OCI-LY7 (cell line): Measurements from ENCODE around the gene MRPS33. TPM values are rescaled to one million over a fixed set of nuclear protein-coding genes. Genes with fewer than 3 reads are reported as not detected.

Experiments
- BruUV-seq: library from RNA; stranded (reverse); fragments of 400-500 nt; replicated peaks from 2 replicates; lab custom pipeline; 2021; lab: Mats Ljungman, UMichigan
- CTCF ChIA-PET: fragments of 300-600 bp; sonication (Branson Sonifier 250); formaldehyde crosslinking; loops from one replicate; lab custom pipeline; 2022; ENCODE audit warnings: antibody characterized with exemption; ENCODE audit not compliant: unreplicated experiment; lab: Charles Lee
- POLR2A ChIA-PET: fragments of 300-600 bp; sonication (Branson Sonifier 250); formaldehyde crosslinking; loops from one replicate; lab custom pipeline; 2022; ENCODE audit warnings: antibody characterized with exemption; lab: Charles Lee
- DNase-seq: peaks from one replicate; pipeline ENCODE4 v3.0.0-alpha.2; 2015; ENCODE audit warnings: low spot score
- H2AFZ ChIP-seq: fragments of 200-600 bp; sonication (generic), shearing (Covaris generic); 2 replicates; pipeline ENCODE4 v1.6.1; 2014; ENCODE audit warnings: mild to moderate bottlenecking, antibody characterized with exemption, low read length, moderate library complexity
- H3K27ac ChIP-seq: fragments of 200-600 bp; sonication (generic); 2 replicates; pipeline ENCODE4 v1.5.1; 2014; ENCODE audit warnings: mixed run types, low read depth, mild to moderate bottlenecking, moderate library complexity, low read length, inconsistent platforms; ENCODE audit not compliant: poor library complexity, severe bottlenecking
- H3K36me3 ChIP-seq: fragments of 200-600 bp; sonication (generic); 2 replicates; pipeline ENCODE4 v1.6.1; 2014; ENCODE audit warnings: mild to moderate bottlenecking, antibody characterized with exemption, low read length, moderate library complexity, mixed read lengths; ENCODE audit not compliant: insufficient read depth
- H3K4me1 ChIP-seq: fragments of 200-600 bp; sonication (generic); 2 replicates; pipeline ENCODE4 v1.5.1; 2014; ENCODE audit warnings: mild to moderate bottlenecking, low read length; ENCODE audit not compliant: insufficient read depth, poor library complexity, severe bottlenecking
- H3K4me2 ChIP-seq: fragments of 200-600 bp; sonication (generic); 2 replicates; pipeline ENCODE4 v1.6.1; 2014; ENCODE audit warnings: mild to moderate bottlenecking, low read length
- H3K4me3 ChIP-seq: fragments of 200-600 bp; sonication (generic); 2 replicates; pipeline ENCODE4 v1.5.1; 2014; ENCODE audit warnings: mild to moderate bottlenecking, low read depth, low read length; ENCODE audit not compliant: poor library complexity, severe bottlenecking
- H3K79me2 ChIP-seq: fragments of 200-600 bp; sonication (generic); 2 replicates; pipeline ENCODE4 v1.6.1; 2016; ENCODE audit warnings: low read depth, mild to moderate bottlenecking, low read length, moderate library complexity, mixed read lengths; ENCODE audit not compliant: insufficient read depth
- H3K9me2 ChIP-seq: fragments of 200-600 bp; sonication (generic); 2 replicates; pipeline ENCODE4 v1.6.1; 2016; ENCODE audit warnings: mild to moderate bottlenecking, low read length, mixed read lengths; ENCODE audit not compliant: insufficient read depth
- H3K9me3 ChIP-seq: fragments of 200-600 bp; sonication (generic); 2 replicates; pipeline ENCODE4 v1.6.1; 2014; ENCODE audit warnings: mild to moderate bottlenecking, mixed run types, low read length, mixed read lengths
- H4K20me1 ChIP-seq: fragments of 200-600 bp; sonication (generic); 2 replicates; pipeline ENCODE4 v1.6.1; 2014; ENCODE audit warnings: mild to moderate bottlenecking, antibody characterized with exemption, low read length, moderate library complexity, mixed read lengths; ENCODE audit not compliant: insufficient read depth
- EZH2phosphoT487 ChIP-seq: fragments of 200-600 bp; sonication (generic); IDR thresholded peaks from 2 replicates; pipeline ENCODE4 v1.6.1; 2018; ENCODE audit warnings: low read depth, borderline replicate concordance, mild to moderate bottlenecking, mixed run types, antibody characterized with exemption, low read length, moderate library complexity, mixed read lengths
- intact Hi-C: fragments of 100-400 bp; cut with micrococcal nuclease; formaldehyde crosslinking; loops from one replicate; pipeline ENCODE4 v1.10.0; 2022; ENCODE audit not compliant: unreplicated experiment
- total RNA-seq, 2 experiments: library from RNA; depleted of rRNA in 1 of 2; stranded (reverse); fragments of >200 nt in 1 of 2; shearing (Covaris generic) in 1 of 2; gene quantifications; 2 replicates each; pipeline ENCODE4 v1.2.3, GENCODE V29; 2014 to 2022
- TF ChIP-seq, protein P1 (sequence below): fragments of 200-600 bp; sonication (generic); conservative IDR thresholded peaks from 2 replicates; pipeline ENCODE4 v1.5.1; 2014; ENCODE audit warnings: mild to moderate bottlenecking, antibody characterized with exemption, low read length, moderate library complexity, mixed read lengths

The MRPS33 gene
- total RNA-seq, 2 experiments from 2014 or later: 21.1 to 71.9 TPM

DNA sequence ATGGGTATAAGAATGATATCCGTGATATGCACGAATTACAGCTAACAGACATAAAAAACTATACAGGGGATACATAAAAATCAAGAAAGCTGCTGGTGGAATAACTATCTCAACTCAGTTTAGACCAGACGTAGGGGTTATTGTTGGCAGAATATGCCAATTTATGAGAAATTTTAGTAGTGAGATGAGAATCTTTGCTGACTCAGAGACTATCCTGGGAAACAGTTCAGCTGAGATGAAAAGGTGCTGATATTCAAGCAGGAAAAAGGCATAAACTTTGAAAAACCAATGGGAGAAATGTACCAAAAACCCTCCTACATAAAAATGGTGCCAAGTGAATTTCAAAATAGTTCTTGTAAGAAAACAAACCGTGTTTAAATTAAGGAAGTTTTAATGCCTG is 3.3 kb downstream of the MRPS33 start:
- intact Hi-C loops: loop anchor here (5.0 to 10.0 kb wide), 4 partner anchors 287 to 837 kb away; partner anchors contain the start of genes KDM7A and SSBP1
- no peak overlapping the region for H3K4me3 ChIP-seq
- POLR2A ChIA-PET: interaction anchor here (0.6 to 1.3 kb wide), 4 partner anchors 156 to 347 kb away, joined by 3 to 4 read pairs (median 4); no protein-coding TSS in a partner anchor

DNA sequence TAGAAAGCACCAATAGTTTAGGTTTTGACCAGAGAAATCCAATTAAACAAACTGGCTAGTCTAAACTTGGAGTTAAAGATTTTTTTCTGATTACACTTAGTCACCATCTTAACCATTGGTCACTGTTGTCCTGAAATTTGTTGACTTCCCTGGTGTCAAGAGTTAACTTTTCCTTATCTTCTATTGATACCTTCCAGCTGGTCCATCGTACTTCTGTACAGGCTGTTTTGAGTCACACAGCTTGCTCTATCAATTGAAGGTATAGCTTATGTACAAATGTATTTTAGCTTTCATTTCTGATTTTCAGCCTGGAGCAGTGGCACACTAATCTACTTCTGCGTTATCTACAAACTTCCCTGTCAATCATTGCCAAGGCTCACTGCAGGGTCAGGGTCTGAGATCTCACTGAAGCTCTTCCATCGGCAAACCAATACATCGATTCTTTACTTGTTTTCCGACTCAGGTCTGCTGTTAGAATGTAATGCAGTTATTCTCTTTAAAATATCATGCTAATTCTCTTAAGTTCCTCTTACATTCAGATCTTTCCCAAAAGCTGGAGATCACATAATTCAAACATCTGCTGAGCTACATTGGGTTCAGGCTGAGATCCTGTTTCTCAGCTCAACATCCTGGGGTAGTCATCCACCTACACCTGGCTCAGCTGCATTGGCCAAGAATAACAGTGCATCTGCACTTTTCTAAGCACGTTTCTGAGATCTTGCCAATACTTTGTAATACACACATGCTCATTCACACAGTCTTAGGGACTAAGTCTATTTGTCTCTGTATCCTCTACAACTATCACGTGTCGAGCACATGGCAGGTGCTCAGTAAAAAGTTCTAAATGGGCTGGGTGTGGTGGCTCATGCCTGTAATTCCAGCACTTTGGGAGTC is 11.3 kb downstream of the MRPS33 start:
- H3K4me3 ChIP-seq: no peak overlapping the region
- H3K4me1 ChIP-seq: no peaks in the 10 kb centered on the region
- no peak overlapping the region for H3K27ac ChIP-seq
- no TSS peak for BruUV-seq
- ChIA-PET POLR2A (no interaction called here), CTCF (interaction anchor here (0.6 to 1.3 kb wide), 2 partner anchors 11 to 1099 kb away, joined by 3 to 5 read pairs; partner anchors contain the start of gene MRPS33)
- H3K79me2 ChIP-seq: no peaks in the 10 kb centered on the region
- no peaks in the 10 kb centered on the region for H4K20me1 ChIP-seq
- H3K4me2 ChIP-seq: no peak overlapping the region
- H2AFZ ChIP-seq: no peak overlapping the region
- intact Hi-C loops: no loop called here
- no peak for DNase-seq
- H3K36me3 ChIP-seq: peaks cover 33% of the 10 kb centered on the region
- TF ChIP-seq, protein P1, sequence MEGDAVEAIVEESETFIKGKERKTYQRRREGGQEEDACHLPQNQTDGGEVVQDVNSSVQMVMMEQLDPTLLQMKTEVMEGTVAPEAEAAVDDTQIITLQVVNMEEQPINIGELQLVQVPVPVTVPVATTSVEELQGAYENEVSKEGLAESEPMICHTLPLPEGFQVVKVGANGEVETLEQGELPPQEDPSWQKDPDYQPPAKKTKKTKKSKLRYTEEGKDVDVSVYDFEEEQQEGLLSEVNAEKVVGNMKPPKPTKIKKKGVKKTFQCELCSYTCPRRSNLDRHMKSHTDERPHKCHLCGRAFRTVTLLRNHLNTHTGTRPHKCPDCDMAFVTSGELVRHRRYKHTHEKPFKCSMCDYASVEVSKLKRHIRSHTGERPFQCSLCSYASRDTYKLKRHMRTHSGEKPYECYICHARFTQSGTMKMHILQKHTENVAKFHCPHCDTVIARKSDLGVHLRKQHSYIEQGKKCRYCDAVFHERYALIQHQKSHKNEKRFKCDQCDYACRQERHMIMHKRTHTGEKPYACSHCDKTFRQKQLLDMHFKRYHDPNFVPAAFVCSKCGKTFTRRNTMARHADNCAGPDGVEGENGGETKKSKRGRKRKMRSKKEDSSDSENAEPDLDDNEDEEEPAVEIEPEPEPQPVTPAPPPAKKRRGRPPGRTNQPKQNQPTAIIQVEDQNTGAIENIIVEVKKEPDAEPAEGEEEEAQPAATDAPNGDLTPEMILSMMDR: no peak
- TF ChIP-seq EZH2phosphoT487: no peak
- H3K9me3 ChIP-seq: no peaks in the 10 kb centered on the region
- no peaks in the 10 kb centered on the region for H3K9me2 ChIP-seq

More for the DNA sequence above, 3.3 kb downstream of the MRPS33 start:
- peaks cover 11% of the 10 kb centered on the region; the same call in 1 of the 2 replicates for H3K79me2 ChIP-seq
- TF ChIP-seq EZH2phosphoT487: no peak
- TF ChIP-seq, protein P1: no peak
- DNase-seq: no peak
- H3K27ac ChIP-seq: no peak overlapping the region
- H3K9me3 ChIP-seq: no peaks in the 10 kb centered on the region
- no TSS peak for BruUV-seq
- H4K20me1 ChIP-seq: peaks cover 6% of the 10 kb centered on the region; the same call in 1 of the 2 replicates
- H3K36me3 ChIP-seq: peaks cover 35% of the 10 kb centered on the region
- CTCF ChIA-PET: interaction anchor here (1.5 kb wide), 1 partner anchor 200 kb away, joined by 4 read pairs; no protein-coding TSS in a partner anchor
- H3K4me2 ChIP-seq: no peak overlapping the region
- no peak overlapping the region for H2AFZ ChIP-seq
- H3K9me2 ChIP-seq: no peaks in the 10 kb centered on the region
- peaks cover 20% of the 10 kb centered on the region for H3K4me1 ChIP-seq

DNA sequence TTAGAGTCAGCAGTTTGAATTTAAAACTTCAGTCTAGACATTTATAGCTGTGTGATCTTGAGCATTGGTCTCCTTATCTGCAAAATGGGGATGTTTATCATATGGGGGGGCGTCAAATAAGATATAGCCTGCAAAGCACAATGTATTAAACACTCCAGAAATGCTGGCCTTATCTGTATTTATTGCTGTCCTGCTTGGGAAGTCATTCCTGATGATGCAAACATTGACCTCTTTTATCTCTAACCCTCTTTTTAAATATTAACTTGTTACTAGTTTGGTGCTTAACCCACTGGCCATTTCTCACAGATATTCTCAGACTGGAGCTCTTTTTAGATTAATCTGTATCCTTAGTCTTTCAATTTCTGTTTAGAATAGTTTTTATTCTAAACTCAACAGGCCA is 13.2 kb downstream of the MRPS33 start:
- Histone ChIP-seq H3K27ac (no peak overlapping the region), H3K4me3 (no peak overlapping the region), H3K9me2 (no peaks in the 10 kb centered on the region), H3K4me2 (no peak overlapping the region), H3K36me3 (peaks cover 16% of the 10 kb centered on the region), H3K4me1 (no peaks in the 10 kb centered on the region), H3K9me3 (no peaks in the 10 kb centered on the region), H3K79me2 (no peaks in the 10 kb centered on the region), H2AFZ (no peak overlapping the region), H4K20me1 (no peaks in the 10 kb centered on the region)
- no TSS peak for BruUV-seq
- no peak for TF ChIP-seq EZH2phosphoT487
- TF ChIP-seq, protein P1: no peak
- POLR2A ChIA-PET: no interaction called here
- CTCF ChIA-PET: no interaction called here
- intact Hi-C loops: no loop called here
- no peak for DNase-seq
